SK-N-SH treated with all-trans-retinoic acid at 6 μM for 48 hours (cell line): ENCODE measurements around the gene TEX26.

Experiments used
- ATAC-seq: fragments of 200-7000 bp; cut with Tn5 transposase; 3 replicates; pipeline ENCODE4 v1.9.1; 2020; ENCODE audit warnings: mild to moderate bottlenecking, moderate library complexity
- ARNTL ChIP-seq: fragments of 450-650 bp; formaldehyde crosslinking; IDR thresholded peaks from 2 replicates; pipeline ENCODE4 v1.5.0; 2020; ENCODE audit warnings: low read depth, mild to moderate bottlenecking, moderate library complexity, borderline replicate concordance
- CSDC2 ChIP-seq: fragments of 250-450 bp; sonication (Bioruptor Pico); IDR thresholded peaks from 2 replicates; pipeline ENCODE4 v1.5.0; 2020; ENCODE audit warnings: mild to moderate bottlenecking, moderate library complexity
- GLIS3 ChIP-seq: fragments of 250-450 bp; sonication (Bioruptor Pico); IDR thresholded peaks from 2 replicates; pipeline ENCODE4 v1.5.0; 2020; ENCODE audit warnings: mild to moderate bottlenecking, moderate library complexity
- ISL1 ChIP-seq: fragments of 250-450 bp; sonication (Bioruptor Pico); IDR thresholded peaks from 2 replicates; pipeline ENCODE4 v2.1.2; 2022; ENCODE audit warnings: mild to moderate bottlenecking, moderate library complexity
- OSR1 ChIP-seq: fragments of 250-450 bp; sonication (Bioruptor Pico); IDR thresholded peaks from 2 replicates; pipeline ENCODE4 v1.8.0; 2022; ENCODE audit warnings: moderate library complexity, mild to moderate bottlenecking, inconsistent platforms
- POU6F1 ChIP-seq: fragments of 250-450 bp; sonication (Bioruptor Pico); IDR thresholded peaks from 2 replicates; pipeline ENCODE4 v1.8.0; 2021; ENCODE audit warnings: low read depth, mild to moderate bottlenecking, moderate library complexity, borderline replicate concordance
- PPARA ChIP-seq: fragments of 250-450 bp; sonication (Bioruptor Pico); IDR thresholded peaks from 2 replicates; pipeline ENCODE4 v1.5.0; 2020; ENCODE audit warnings: mild to moderate bottlenecking, borderline replicate concordance
- RARB ChIP-seq: fragments of 250-450 bp; sonication (Bioruptor Pico); IDR thresholded peaks from 2 replicates; pipeline ENCODE4 v1.8.0; 2021; ENCODE audit warnings: mild to moderate bottlenecking, moderate library complexity
- SNAI2 ChIP-seq: fragments of 250-450 bp; sonication (Bioruptor Pico); IDR thresholded peaks from 2 replicates; pipeline ENCODE4 v1.5.0; 2020; ENCODE audit warnings: mild to moderate bottlenecking, moderate library complexity
- TCF4 ChIP-seq: fragments of 250-450 bp; sonication (Bioruptor Pico); IDR thresholded peaks from 2 replicates; pipeline ENCODE4 v1.8.0; 2021; ENCODE audit warnings: mild to moderate bottlenecking, moderate library complexity, borderline replicate concordance
- TOX ChIP-seq: fragments of 250-450 bp; sonication (Bioruptor Pico); IDR thresholded peaks from 2 replicates; pipeline ENCODE4 v1.8.0; 2021; ENCODE audit warnings: mild to moderate bottlenecking, moderate library complexity, borderline replicate concordance
- TSHZ2 ChIP-seq: fragments of 250-450 bp; sonication (Bioruptor Pico); IDR thresholded peaks from 2 replicates; pipeline ENCODE4 v1.5.0; 2020; ENCODE audit warnings: mild to moderate bottlenecking, moderate library complexity
- ZFP3 ChIP-seq: fragments of 250-450 bp; sonication (Bioruptor Pico); IDR thresholded peaks from 2 replicates; pipeline ENCODE4 v1.5.0; 2020; ENCODE audit warnings: mild to moderate bottlenecking, moderate library complexity
- ZNF565 ChIP-seq: fragments of 450-650 bp; formaldehyde crosslinking; conservative IDR thresholded peaks from 2 replicates; pipeline ENCODE4 v1.5.0; 2020; ENCODE audit warnings: low read depth, mild to moderate bottlenecking, moderate library complexity
- ZNF70 ChIP-seq: fragments of 450-650 bp; formaldehyde crosslinking; IDR thresholded peaks from 2 replicates; pipeline ENCODE4 v1.5.0; 2020; ENCODE audit warnings: mild to moderate bottlenecking, moderate library complexity
- TF ChIP-seq, protein P1 (sequence below): fragments of 250-450 bp; sonication (Bioruptor Pico); IDR thresholded peaks from 2 replicates; pipeline ENCODE4 v1.8.0; 2020; ENCODE audit warnings: mild to moderate bottlenecking, moderate library complexity, borderline replicate concordance
- TF ChIP-seq, protein P2 (sequence below): fragments of 250-450 bp; sonication (Bioruptor Pico); IDR thresholded peaks from 2 replicates; pipeline ENCODE4 v1.5.1; 2020; ENCODE audit warnings: low read depth, mild to moderate bottlenecking, moderate library complexity

The TEX26 gene

DNA sequence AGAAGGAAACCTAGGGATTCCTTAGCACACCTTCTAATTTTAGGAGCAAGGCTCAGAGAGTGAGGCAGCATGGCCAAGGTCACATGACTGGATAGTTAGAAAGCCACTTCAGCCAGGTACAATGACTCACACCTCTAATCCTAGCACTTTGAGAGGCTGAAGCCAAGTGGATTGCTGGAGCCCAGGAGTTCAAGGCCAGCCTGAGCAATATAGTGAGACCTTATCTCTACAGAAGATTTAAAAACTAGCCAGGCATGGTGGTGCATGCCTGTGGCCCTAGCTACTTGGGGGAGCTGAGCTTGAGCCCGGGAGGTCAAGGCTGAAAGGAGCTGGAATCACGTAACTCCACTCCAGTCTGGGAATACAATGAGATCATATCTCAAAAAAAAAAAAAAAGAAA lies 69.2 kb downstream of the TEX26 start:
- ATAC-seq: no peak

GRCh38 chr13:31005066-31005465 lies 72.6 kb downstream of the TEX26 start:
- TF ChIP-seq ISL1 (no peak), ARNTL (no peak), OSR1 (CRISPR knock-in tag) (no peak)
- TF ChIP-seq, all 23 proteins: peak for 0
- ATAC-seq: no peak

More for the DNA sequence above, 69.2 kb downstream of the TEX26 start:
- TF ChIP-seq ZNF565 (CRISPR knock-in tag): no peak
- TF ChIP-seq TOX (CRISPR knock-in tag): no peak
- TF ChIP-seq PPARA (CRISPR knock-in tag): no peak
- no peak for TF ChIP-seq ARNTL
- no peak for TF ChIP-seq POU6F1 (CRISPR knock-in tag)
- no peak for TF ChIP-seq GLIS3 (CRISPR knock-in tag)
- no peak for TF ChIP-seq CSDC2 (CRISPR knock-in tag)
- TF ChIP-seq, protein P1, sequence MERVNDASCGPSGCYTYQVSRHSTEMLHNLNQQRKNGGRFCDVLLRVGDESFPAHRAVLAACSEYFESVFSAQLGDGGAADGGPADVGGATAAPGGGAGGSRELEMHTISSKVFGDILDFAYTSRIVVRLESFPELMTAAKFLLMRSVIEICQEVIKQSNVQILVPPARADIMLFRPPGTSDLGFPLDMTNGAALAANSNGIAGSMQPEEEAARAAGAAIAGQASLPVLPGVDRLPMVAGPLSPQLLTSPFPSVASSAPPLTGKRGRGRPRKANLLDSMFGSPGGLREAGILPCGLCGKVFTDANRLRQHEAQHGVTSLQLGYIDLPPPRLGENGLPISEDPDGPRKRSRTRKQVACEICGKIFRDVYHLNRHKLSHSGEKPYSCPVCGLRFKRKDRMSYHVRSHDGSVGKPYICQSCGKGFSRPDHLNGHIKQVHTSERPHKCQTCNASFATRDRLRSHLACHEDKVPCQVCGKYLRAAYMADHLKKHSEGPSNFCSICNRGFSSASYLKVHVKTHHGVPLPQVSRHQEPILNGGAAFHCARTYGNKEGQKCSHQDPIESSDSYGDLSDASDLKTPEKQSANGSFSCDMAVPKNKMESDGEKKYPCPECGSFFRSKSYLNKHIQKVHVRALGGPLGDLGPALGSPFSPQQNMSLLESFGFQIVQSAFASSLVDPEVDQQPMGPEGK (CRISPR knock-in tag): no peak
- TF ChIP-seq ZNF70 (CRISPR knock-in tag): no peak
- TF ChIP-seq TSHZ2 (CRISPR knock-in tag): no peak
- no peak for TF ChIP-seq RARB (CRISPR knock-in tag)
- TF ChIP-seq TCF4: no peak
- TF ChIP-seq, protein P2, sequence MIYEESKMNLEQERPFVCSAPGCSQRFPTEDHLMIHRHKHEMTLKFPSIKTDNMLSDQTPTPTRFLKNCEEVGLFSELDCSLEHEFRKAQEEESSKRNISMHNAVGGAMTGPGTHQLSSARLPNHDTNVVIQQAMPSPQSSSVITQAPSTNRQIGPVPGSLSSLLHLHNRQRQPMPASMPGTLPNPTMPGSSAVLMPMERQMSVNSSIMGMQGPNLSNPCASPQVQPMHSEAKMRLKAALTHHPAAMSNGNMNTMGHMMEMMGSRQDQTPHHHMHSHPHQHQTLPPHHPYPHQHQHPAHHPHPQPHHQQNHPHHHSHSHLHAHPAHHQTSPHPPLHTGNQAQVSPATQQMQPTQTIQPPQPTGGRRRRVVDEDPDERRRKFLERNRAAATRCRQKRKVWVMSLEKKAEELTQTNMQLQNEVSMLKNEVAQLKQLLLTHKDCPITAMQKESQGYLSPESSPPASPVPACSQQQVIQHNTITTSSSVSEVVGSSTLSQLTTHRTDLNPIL (CRISPR knock-in tag): no peak
- no peak for TF ChIP-seq ZFP3 (CRISPR knock-in tag)
- no peak for TF ChIP-seq OSR1 (CRISPR knock-in tag)
- no peak for TF ChIP-seq SNAI2 (CRISPR knock-in tag)
- TF ChIP-seq ISL1: no peak

GRCh38 chr13:31007417-31007816 lies 75.0 kb downstream of the TEX26 start:
- TF ChIP-seq CSDC2 (CRISPR knock-in tag): no peak
- TF ChIP-seq, all 23 proteins: peak for 0
- ATAC-seq: no peak

DNA sequence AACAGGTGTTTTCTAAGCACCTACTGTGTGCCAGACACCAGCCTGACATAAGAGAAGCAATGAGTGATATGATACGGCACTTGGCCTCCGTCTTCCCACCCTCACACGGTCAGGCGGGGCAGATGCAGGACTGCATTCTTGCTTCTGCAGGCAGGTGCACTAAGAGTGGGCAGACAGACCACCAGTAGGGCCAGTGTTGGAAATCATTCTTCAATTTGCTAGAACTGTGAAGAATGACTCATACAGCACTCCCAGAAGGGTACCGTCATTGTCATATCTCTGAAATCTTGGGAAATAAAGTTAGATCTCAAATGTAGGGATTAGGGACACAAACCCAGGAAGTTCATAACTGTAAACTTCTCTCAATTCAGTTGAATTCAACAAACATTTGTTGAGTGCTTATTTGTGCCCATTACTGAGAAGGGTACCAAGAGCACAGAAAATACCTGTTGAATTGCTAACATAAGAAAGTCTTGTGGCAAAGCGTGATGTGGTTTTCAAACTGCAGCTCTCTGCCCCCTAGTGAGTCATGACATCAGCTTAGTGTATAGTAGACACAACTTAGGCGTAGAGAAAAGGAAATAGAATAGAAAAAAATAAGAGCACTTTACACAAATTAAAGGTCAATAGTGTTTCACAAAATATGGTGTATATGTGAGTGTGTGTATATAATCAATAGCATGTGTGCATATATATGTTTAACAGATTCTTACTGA lies 76.1 kb downstream of the TEX26 start:
- no peak for TF ChIP-seq POU6F1 (CRISPR knock-in tag)
- TF ChIP-seq, all 23 proteins: peak for 0
- ATAC-seq: 0 out of 3 replicates have a peak, but pooled peaks have one; percentile 22
